ENCODE results near the gene PGA4.

GRCh38 chr11:61174273-61174672 is 47.9 kb upstream of the PGA4 start:
- TF ChIP-seq CTCF (conservative IDR thresholded peaks at IDR 0.05; ENCODE audit: low read depth in 2 of 2): no peak
- no peak for TF ChIP-seq JUNB (IDR thresholded peaks at IDR 0.05; ENCODE audit: unreplicated experiment)

Data from GM23338 (cell line).